HG02981 (cell line): ENCODE data around the gene NPW.
"Not testable (repeated sequence)": the region's sequence is repeated elsewhere in the genome, so short reads cannot be mapped to it uniquely, and the experiment has no call there.

Experiments used
- ATAC-seq: cut with Tn5 transposase; IDR thresholded peaks from one replicate; pipeline ENCODE4 v1.9.1; 2021; ENCODE audit warnings: mild to moderate bottlenecking, moderate library complexity; ENCODE audit not compliant: unreplicated experiment

NPW gene

DNA sequence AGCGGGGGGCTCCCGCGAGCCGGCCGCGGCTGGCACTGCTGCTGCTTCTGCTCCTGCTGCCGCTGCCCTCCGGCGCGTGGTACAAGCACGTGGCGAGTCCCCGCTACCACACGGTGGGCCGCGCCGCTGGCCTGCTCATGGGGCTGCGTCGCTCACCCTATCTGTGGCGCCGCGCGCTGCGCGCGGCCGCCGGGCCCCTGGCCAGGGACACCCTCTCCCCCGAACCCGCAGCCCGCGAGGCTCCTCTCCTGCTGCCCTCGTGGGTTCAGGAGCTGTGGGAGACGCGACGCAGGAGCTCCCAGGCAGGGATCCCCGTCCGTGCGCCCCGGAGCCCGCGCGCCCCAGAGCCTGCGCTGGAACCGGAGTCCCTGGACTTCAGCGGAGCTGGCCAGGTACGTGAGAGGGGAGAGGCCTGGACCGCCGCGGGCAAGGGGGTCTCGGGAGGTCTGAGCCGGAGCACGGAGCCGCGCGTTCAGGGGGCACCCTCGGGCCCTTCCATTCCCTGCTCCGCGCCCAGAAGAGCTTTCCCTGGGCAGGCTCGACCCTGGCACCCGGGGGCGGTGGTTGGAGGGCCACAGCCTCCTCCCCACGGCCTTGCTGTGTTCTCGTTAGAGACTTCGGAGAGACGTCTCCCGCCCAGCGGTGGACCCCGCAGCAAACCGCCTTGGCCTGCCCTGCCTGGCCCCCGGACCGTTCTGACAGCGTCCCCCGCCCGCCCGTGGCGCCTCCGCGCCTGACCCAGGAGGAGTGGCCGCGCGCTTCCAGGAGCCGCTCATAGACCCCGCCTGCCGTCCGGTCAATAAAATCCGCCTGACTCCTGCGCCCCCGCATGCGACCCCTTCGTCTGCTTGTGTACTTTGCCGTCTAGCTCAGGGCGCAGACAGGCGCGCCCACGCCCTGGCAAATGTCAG lies 591 bp downstream of the NPW start:
- no peak for ATAC-seq

DNA sequence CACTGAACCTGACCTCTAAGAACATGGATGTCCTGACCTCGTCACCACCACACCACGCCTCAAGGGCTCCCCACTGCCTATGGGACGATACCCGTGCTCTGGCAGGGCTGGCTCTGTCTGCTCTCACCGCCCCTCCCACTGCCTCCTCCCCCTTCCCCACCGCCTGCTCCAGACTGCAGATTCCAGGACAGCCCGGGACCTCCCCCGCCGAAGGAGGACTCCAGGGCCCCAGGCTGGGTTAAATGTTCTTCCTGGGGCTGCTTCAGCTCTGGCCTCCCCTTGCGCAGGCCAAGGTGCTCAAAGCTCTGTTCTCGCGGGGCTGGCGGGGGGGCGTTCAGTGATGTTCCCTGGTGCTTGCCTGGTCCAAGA lies 3.1 kb downstream of the NPW start:
- no peak for ATAC-seq

DNA sequence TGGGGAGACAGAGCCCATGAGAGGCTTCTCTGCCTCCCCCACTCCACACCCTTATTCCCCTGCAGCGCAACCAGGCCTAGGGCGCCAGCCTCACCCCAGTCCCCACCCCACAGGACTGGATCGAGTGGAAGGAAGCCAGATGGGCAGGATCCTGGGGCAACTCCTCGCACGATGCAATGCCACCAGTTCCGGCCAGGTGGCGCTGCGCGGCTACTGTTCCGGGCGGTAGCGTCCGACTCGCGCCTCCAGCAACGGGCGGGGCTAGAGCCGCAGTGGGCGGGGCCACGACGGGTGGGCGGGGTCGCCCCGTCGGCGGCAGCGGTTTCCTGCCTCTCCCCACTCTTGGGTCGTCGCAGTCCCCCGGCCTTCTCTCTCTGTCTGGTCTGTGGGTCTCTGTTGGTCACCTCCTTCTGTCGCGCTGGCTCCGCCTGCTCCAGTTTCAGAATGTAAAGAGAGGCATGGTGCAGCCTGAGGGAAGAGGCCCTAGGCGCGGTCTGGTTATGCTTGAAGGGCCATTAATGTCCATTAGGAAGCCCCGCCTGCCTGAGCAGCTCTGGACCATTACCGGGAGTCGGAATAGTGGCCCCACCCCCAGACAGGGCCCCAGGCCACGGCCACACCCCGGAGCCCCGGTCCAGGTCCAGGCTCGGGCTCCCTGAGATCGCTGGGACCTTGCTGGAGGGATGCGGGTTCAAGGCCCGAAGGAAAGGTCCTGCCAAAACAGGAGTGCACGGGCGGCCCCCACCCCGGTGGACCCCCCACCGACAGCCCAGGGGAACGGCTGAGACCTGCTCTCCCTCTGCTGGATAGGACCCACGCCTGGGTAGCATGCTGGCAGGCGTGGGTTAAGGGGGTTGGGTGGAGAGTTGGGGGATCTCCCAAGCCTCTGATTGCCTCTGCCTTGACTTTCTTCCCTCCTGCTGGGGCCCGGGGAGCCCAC lies 3.8 kb downstream of the NPW start:
- peak; percentile 63 for ATAC-seq

DNA sequence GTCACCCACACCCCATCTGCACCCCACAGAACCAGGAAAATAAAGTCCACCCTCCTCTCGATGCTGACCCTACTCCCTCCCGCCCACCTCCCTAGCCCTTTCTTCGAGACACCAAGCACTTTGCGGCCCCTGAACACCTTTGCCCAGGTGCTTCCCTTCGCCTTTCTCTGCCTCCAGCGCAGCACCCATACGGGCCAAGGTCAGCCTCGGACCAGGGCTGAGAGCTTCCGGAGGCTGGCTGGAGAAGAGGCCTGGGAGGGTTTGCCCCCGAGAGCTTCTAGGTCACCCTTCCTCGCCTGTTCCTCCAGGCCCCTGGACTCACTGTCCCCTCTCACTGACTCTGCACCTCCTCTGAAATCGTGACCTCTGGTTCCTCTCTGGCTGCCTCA lies 4.4 kb downstream of the NPW start:
- no peak for ATAC-seq

DNA sequence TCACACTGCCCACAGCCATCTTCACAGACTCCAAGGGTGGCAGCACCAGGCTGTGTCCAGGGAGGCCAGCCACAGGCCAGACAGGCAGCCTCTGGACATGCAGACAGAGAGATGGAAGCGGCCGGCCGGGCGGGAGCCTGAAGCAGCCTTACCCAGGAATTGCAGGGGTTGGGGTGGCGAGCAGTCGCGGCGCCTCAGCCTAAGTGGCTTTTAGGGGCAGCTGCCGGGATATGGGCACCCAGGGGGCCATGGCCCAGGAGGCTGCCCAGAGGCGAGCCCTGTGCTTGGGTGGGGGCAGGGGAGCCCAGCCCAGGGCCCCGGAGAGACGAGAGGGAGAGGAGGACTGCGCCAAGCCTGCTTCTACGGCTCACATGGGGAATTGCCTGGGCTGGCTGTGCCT lies 5.7 kb downstream of the NPW start:
- no peak for ATAC-seq

DNA sequence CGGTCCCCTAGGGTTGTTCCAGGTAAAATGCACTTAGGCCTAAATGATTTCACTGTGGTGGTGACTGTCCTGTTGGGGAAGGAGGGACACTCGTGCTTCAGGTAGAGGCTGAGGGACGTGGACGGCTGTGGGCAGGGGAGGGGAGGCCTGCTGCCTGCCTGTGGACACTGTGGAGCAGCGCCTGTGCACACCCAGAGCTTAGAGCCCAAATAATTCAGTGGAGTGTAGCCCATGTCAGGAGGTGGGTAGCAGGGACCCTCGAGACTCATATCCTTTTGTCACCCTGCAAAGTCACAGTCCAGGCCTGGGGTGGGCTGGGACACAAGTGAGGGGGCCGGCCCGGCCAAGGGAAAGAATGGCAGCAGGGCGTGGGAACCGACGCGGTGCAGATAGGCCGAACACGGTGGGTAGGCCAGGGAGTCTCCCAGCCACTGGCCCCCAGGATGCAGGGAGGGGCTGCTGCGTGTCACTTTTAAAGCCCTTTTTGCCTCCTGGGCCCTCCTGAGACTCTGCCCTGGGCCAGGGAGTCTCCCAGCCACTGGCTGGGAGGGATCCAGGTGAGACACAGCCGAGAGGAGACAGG lies 6.4 kb downstream of the NPW start:
- ATAC-seq = no peak

DNA sequence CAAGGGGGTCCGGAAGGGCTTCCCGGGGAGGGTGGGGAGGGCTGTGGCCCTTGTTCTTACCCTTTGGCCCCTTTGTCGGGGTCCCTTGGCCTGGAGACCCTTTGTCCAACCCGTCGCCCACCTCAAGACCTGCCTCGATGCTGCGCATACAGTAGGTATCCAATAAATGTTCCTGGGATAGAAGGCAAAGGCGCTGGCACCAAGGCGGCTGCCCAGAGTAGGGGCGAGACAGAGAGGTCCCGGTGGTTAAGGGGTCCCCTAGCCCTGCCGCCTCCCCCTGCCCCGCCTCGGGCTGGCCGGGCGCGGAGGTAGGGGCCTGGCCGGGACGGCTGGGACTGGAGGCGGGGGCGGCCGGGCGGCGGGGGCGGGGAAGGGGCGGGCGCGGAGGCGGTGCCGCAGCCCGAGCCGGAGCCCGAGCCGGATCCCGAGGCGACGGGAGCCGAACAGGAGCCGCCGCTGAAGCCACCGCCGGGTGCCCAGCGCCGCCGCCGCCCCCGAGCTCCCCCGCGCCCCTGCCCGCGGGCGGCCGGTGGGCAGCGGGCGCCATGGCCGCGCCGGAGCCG lies 7.0 kb downstream of the NPW start, which contains the start of gene NHERF2:
NHERF2 (plus strand) TSS at position 442 of the 563 bp plus-strand sequence; CDS start at position 546, 104 bp downstream.
- no peak for ATAC-seq

DNA sequence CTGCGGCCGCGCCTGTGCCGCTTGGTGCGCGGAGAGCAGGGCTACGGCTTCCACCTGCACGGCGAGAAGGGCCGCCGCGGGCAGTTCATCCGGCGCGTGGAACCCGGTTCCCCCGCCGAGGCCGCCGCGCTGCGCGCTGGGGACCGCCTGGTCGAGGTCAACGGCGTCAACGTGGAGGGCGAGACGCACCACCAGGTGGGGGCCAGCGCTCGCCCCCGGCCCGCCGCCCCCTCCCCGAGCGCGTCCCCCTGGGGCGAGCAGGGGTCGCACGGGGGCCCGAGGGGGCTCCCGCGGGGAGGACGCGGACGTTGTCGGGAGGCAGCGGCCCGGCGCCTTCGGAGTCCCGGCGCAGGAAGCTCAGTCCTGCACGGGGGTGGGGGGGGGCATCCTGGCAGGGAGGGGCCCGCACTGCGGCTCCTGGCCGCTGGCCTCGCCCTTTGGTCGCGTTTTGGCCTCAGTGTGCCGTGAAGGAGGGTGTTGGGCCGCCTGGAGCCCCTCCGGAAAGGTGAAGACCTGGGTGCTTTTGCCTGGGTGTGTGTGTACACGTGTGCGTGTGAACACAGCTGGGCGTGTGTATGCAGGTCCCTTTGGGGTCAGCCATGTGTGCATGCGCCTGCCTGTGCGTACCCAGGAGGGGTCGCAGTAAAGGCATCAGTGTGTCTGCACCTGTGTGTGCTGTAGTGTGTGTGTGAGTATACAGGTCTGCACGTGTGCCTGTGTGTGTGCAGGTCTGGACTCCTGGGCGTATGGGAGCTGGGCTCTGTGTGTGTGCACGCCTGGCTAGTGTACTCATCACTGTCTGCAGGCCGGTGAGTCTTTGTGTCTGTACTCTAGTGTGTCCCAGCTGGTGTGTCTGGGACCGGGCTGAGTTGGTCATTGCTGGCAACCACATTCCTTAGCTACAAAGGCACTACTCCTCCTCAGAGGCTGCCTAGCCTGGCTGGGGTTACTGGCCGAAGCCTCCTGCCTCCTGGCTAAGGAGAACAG lies 7.7 kb downstream of the NPW start:
- no peak for ATAC-seq

DNA sequence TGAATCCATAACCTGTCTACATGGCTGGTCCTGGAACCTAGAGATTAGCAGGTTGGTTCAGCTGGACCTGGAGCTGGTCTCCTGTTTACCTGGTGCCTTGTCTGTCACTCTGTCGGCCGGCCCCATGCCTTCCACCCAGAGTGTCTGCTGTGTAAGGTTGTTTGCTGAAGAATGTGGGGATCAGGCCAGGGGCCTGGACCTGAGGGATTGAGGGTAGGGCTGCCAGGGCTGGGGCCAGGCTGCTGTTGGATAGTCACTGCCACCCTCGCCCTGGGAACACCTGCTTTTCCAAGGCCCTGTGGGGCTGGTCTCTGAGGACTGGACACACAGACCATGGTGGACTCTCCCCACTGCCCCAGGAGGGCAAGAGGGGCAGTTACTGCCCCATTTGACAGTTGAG lies 8.6 kb downstream of the NPW start:
- no peak for ATAC-seq

DNA sequence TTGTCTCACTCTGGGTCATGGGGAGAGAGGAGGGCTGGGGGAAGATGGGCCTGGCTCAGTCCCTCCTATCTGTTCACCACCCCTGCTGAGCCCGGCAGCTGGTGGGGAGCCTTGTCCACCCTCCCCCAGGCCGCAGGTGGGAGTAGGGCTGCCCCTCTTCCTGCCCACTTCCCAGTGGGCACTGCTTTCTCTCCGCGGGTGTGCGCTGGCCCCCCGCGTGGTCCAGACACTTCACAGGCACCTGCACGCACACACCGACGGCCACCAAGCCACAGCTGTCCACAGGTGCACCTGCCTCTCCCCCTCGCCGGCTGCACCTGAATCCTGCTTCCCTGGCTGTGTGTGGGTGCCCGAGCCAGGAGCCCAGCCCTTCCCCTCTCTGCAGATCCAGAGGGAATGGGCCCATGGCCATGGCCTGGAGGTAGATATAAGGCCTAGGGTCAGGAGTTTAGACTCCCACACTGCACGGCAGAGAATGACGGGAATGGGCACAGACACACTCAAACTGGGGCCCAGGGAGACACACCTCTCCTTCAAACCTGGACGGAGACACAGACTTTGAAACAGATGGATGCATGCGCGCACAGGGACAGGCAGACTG lies 9.1 kb downstream of the NPW start:
- no peak for ATAC-seq

DNA sequence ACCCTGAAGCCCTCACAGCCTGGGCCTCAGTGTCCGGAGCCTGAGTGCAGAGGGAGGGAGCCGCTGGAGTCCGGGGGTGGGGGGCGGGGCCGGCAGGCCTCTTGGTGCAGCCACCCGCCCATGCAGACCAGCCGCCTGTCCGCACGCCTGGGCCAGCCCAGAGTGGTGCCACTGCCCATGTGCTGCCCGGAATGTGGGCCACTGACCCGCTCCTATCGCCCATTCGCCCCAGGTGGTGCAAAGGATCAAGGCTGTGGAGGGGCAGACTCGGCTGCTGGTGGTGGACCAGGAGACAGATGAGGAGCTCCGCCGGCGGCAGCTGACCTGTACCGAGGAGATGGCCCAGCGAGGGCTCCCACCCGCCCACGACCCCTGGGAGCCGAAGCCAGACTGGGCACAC lies 9.8 kb downstream of the NPW start:
- ATAC-seq = no peak

DNA sequence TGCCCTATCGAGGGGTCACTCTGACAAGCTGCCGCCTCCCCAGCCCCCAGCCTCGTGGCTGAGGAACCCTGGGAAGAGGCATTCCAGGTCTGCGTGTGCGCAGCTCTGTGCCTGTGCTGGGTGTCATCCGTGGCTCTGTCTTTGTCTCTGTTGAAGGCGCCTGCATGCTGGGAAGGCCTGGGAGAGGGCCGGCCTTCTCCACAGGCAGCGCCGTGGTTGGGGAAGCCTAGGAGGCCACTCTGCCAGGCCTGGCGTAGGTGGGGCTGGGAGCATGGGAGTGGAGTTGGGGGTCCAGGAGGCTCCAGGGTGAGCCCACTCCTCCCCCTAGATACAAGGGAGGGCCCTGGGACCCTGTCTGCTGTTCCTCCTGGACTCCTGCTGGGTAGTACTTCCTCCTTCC lies 10.5 kb downstream of the NPW start:
- ATAC-seq = no peak

DNA sequence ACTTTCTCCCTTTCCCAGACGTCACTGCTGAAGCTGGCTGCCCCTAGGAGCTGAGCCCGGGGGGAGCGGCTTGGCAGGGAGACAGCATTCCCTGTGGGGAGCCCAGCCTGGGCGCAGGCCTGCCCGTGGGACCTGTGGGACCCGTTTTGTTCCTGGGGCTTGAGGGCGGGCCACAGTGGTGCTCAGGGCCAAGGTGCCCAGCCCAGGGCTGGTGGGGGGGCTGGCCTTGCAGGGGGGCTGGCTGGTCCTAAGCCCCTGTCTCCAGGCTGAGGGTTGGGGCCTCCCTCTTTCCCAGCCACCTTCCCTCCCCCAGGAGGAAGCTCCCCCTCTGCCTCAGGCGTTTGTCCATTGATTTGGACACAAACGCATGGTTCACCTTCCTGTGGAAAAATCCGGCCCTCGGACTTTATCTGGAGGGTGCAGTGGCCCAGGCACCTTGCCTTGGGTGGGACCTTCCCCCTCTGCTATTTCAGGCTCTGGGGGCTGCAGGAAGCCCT lies 11.5 kb downstream of the NPW start:
- ATAC-seq = no peak

DNA sequence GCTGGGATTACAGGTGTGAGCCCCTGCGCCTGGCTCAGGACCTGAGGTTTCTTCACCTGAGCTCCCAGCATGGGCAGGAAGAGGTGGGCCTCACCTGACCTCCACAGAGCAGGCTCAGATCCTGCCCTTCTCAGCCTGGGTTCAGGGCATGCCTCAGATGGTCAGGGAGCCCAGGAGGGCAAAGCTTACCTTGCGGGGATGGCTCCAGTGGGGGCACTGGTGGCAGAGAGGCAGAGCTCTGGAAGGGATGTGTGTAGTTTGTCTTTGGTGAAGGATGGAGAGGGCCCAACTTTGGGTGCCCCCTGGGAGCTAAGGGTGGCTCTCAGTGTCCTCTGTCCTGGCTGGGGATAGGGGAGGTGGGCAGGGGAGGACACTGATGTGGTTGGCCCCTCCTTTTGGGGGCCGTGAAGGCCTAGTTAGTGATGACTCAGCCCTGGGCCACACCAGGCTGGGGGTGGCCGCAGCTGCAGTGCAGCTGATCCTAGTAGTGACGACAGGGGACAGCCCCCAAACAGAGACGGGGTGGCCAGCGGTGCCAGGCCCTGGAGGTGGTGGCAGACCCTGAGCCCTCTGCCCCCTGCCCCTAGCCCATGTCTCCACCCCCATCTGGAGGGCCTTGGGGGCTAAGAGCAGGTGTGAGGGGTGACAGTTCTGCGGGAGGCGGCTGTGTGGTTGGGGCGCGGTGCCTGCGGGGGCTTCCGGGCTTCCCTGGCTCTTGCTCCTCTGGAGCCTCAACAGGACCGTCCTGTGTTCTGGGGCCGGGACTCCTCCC lies 12.9 kb downstream of the NPW start:
- ATAC-seq = no peak

DNA sequence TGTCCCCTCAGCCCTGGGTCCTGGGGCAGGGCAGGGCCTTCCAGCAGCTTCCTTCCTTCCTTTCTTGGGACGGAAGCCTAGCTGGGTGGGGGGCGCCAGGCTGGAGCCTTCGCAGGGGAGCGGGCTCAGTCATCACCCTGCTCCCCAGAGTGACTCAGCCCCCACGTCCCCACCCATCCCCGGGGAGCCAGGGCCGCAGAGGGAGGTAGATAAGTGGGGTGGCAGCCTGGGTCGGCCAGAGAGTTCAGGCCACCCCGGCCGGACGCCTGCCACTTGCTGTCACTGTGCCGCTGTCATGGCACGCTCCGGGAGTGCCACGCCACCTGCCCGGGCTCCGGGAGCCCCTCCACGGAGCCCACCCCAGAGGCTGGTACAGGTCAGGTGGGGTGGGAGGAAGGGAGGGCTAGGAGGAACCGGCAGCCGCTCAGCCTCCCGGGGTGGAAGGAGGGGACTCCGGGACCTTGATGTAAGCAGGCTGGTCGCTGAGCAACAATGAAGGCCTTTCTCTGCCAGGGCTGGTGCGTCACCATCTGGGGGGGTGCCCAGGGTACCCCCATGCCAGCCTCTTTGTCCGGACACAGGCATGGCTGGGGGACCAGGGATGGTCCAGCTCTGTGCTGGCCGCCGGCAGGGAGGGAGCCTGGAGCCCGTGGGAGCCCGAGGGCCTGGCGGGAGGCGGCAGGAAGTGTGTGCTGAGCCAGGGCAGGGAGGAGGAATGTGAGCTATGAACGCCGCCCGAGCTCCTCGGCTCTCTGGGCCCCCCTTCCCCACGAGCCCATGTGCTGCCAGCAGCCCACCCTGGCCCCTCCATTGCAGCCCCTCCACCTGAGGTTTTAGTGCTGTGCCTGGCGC lies 13.7 kb downstream of the NPW start:
- ATAC-seq = no peak

DNA sequence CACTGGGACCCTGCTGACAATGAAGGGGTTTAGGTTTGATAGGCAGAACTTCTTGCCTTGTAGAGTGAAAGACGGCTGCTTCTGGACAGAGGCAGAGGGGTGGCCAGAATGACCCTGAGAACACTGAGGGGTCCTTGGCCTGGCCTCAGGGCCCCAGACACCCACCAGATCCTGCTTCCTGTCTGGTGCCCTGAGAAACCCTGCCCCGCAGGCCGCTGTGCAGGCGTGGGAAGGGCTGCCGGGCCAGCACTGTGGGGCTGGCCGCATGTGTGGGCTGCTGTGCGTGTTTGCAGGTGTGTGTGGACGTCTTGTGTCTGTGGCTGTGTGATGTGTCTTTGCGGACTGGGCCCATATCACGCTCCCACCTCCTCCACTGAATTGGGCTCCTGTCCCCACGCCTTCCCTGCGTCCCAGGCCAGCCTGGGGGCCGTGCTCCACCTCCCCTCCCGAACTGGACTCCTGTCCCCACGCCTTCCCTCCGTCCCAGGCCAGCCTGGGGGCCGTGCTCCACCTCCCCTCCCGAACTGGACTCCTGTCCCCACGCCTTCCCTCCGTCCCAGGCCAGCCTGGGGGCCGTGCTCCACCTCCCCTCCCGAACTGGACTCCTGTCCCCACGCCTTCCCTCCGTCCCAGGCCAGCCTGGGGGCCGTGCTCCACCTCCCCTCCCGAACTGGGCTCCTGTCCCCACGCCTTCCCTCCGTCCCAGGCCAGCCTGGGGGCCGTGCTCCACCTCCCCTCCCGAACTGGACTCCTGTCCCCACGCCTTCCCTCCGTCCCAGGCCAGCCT lies 14.5 kb downstream of the NPW start:
- not testable (repeated sequence) for ATAC-seq
